Stimulated activated CD8-positive, alpha-beta memory T cell treated with anti-CD3 and anti-CD28 coated beads, Interleukin-15, amount 100 ng/mL, for 1 hour (primary cell): ENCODE results near the gene ITGA2B.
"Not testable (repeated sequence)": the region's sequence is repeated elsewhere in the genome, so short reads cannot be mapped to it uniquely, and the experiment has no call there.

ENCODE experiments used
- DNase-seq: peaks from one replicate; pipeline ENCODE4 v3.0.0-alpha.2; 2020; ENCODE audit warnings: low read depth

ITGA2B gene

GRCh38 chr17:44330263-44330662, 59.2 kb downstream of the ITGA2B start:
- DNase-seq: not testable (repeated sequence)

- DNase-seq: not testable (repeated sequence)
Observed at GRCh38 chr17:44329516-44329915, 59.9 kb downstream of the ITGA2B start.

- DNase-seq: no peak
Observed at GRCh38 chr17:44327715-44328449, 61.6 kb downstream of the ITGA2B start.

- peak; percentile 88 for DNase-seq
Observed at GRCh38 chr17:44326861-44327444, 62.5 kb downstream of the ITGA2B start.

- peak; percentile 91 for DNase-seq
Observed at GRCh38 chr17:44324571-44325275, 64.7 kb downstream of the ITGA2B start, which contains the start of gene SLC25A39. Gene SLC25A39 (minus strand): TSS chr17:44324823. CDS start chr17:44323562, 1,261 bp downstream.

GRCh38 chr17:44324092-44324570, 65.3 kb downstream of the ITGA2B start:
- no peak for DNase-seq

GRCh38 chr17:44323359-44324091, 65.9 kb downstream of the ITGA2B start:
- no peak for DNase-seq

GRCh38 chr17:44322236-44322895, 67.1 kb downstream of the ITGA2B start:
- no peak for DNase-seq
